NB4 (cell line): ENCODE data around the gene CDC73.

ENCODE experiments used
- CTCF ChIP-seq: IDR thresholded peaks from one replicate; pipeline ENCODE4 v1.5.1; 2012; ENCODE audit warnings: low read depth, low read length
- POLR2A ChIP-seq: IDR thresholded peaks from 2 replicates; pipeline ENCODE4 v1.6.1; 2011; ENCODE audit warnings: mild to moderate bottlenecking; ENCODE audit not compliant: insufficient read length; ENCODE audit errors: extremely low read depth

DNA sequence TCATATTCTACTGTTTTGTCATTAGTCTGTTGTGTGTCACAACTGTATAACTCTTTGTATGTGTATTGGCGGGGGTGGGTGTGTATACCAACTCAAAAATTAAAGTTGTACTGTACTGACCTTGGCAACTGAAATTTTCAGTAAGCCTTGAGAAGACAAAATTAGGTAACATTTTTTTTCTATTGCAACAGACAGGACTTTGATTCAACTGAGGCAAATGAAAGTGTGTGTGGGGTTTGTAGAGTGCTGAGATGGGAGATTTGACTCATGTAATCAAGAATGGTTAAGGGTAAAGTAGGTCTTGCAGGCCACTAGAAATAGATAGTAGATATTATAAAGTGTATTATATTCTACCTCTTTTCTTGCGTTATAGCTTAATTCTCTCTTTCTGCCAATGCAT is 79.2 kb downstream of the CDC73 start:
- TF ChIP-seq CTCF (no peak), POLR2A (no peak)
